Measurements from ENCODE around the gene PNMT.
"Not testable (repeated sequence)": the region's sequence is repeated elsewhere in the genome, so short reads cannot be mapped to it uniquely, and the experiment has no call there.

Gene PNMT

GRCh38 chr17:39687546-39688474, 19.6 kb downstream of the PNMT start, which contains the start of gene PGAP3:
Gene PGAP3 (minus strand): TSS chr17:39688057. CDS start chr17:39688014, 43 bp downstream.
- peak; percentile 66 for DNase-seq (ENCODE audit: low read depth)

- no peak for DNase-seq (ENCODE audit: low read depth)
These were observed 20.2 kb downstream of the PNMT start for GRCh38 chr17:39688475-39688835.

- no peak for DNase-seq (ENCODE audit: low read depth)
These were observed 20.7 kb downstream of the PNMT start for GRCh38 chr17:39688945-39689344.

- no peak for DNase-seq (ENCODE audit: low read depth)
These were observed 26.3 kb downstream of the PNMT start for GRCh38 chr17:39694593-39694992.

- DNase-seq (ENCODE audit: low read depth) = no peak
These were observed 26.8 kb downstream of the PNMT start for GRCh38 chr17:39695089-39695474.

- DNase-seq (ENCODE audit: low read depth) = no peak
These were observed 28.5 kb downstream of the PNMT start for GRCh38 chr17:39696731-39697130.

GRCh38 chr17:39697961-39698360, 29.7 kb downstream of the PNMT start:
- no peak for DNase-seq (ENCODE audit: low read depth)

GRCh38 chr17:39699157-39699817, 31.0 kb downstream of the PNMT start:
- DNase-seq (ENCODE audit: low read depth) = not testable (repeated sequence)

GRCh38 chr17:39699818-39700147, 31.5 kb downstream of the PNMT start, which contains the start of gene ERBB2:
Gene ERBB2 (plus strand): TSS chr17:39700064. CDS start chr17:39700239, 175 bp downstream.
- DNase-seq (ENCODE audit: low read depth) = no peak

- no peak for DNase-seq (ENCODE audit: low read depth)
These were observed 32.1 kb downstream of the PNMT start for GRCh38 chr17:39700148-39700987.

GRCh38 chr17:39701012-39701783, 32.9 kb downstream of the PNMT start:
- DNase-seq (ENCODE audit: low read depth) = no peak

- no peak for DNase-seq (ENCODE audit: low read depth)
These were observed 33.6 kb downstream of the PNMT start for GRCh38 chr17:39701784-39702422.

GRCh38 chr17:39702901-39703893, 34.9 kb downstream of the PNMT start:
- DNase-seq (ENCODE audit: low read depth) = no peak

- DNase-seq (ENCODE audit: low read depth) = no peak
These were observed 35.7 kb downstream of the PNMT start for GRCh38 chr17:39703913-39704312.

- no peak for DNase-seq (ENCODE audit: low read depth)
These were observed 36.7 kb downstream of the PNMT start for GRCh38 chr17:39704821-39705551.

GRCh38 chr17:39705786-39706348, 37.6 kb downstream of the PNMT start:
- DNase-seq (ENCODE audit: low read depth) = no peak

GRCh38 chr17:39706383-39706782, 38.1 kb downstream of the PNMT start:
- no peak for DNase-seq (ENCODE audit: low read depth)

GRCh38 chr17:39706921-39707337, 38.7 kb downstream of the PNMT start:
- DNase-seq (ENCODE audit: low read depth) = no peak

Measured in stimulated activated CD8-positive, alpha-beta memory T cell treated with anti-CD3 and anti-CD28 coated beads, Interleukin-15, amount 100 ng/mL, for 24 hours (primary cell).